Mesendoderm (in vitro differentiated cells): ENCODE measurements around the gene CUX1.
A peak's percentile ranks its signal among the peaks of the same experiment; 100 is the strongest.
"Not testable (repeated sequence)": the region's sequence is repeated elsewhere in the genome, so short reads cannot be mapped to it uniquely, and the experiment has no call there.

Experiments
- DNase-seq: peaks from one replicate; pipeline ENCODE4 v3.0.0; 2013
- H2AK5ac ChIP-seq: 2 replicates; pipeline ENCODE4 v1.6.1; 2013; ENCODE audit warnings: low read length, inconsistent platforms
- H2BK120ac ChIP-seq: 2 replicates; pipeline ENCODE4 v1.6.1; 2013; ENCODE audit warnings: low read depth, mild to moderate bottlenecking, low read length, moderate library complexity, mixed read lengths
- H2BK15ac ChIP-seq: replicated peaks from 2 replicates; pipeline ENCODE4 v1.6.1; 2013; ENCODE audit warnings: low read depth, mild to moderate bottlenecking, moderate library complexity
- H2BK5ac ChIP-seq: 2 replicates; pipeline ENCODE4 v1.6.1; 2013; ENCODE audit warnings: low read length, inconsistent platforms
- H3K18ac ChIP-seq: 2 replicates; pipeline ENCODE4 v1.6.1; 2013; ENCODE audit warnings: mild to moderate bottlenecking, low read length, mixed read lengths
- H3K23ac ChIP-seq: one replicate; pipeline ENCODE4 v1.6.1; 2013; ENCODE audit warnings: low read length
- H3K27ac ChIP-seq: 2 replicates; pipeline ENCODE4 v1.5.1; 2013; ENCODE audit warnings: low read depth, mild to moderate bottlenecking, inconsistent platforms, low read length, moderate library complexity
- H3K27me3 ChIP-seq: 2 replicates; pipeline ENCODE4 v1.6.1; 2013; ENCODE audit warnings: low read length, control low read depth, mild to moderate bottlenecking, inconsistent platforms; ENCODE audit not compliant: insufficient read depth, poor library complexity
- H3K36me3 ChIP-seq: 2 replicates; pipeline ENCODE4 v1.6.1; 2013; ENCODE audit warnings: low read length, inconsistent platforms; ENCODE audit not compliant: control insufficient read depth, insufficient read depth
- H3K4ac ChIP-seq: one replicate; pipeline ENCODE4 v1.6.1; 2013; ENCODE audit warnings: low read depth, mild to moderate bottlenecking, low read length, moderate library complexity
- H3K4me1 ChIP-seq: 2 replicates; pipeline ENCODE4 v1.6.1; 2013; ENCODE audit warnings: low read depth, low read length, inconsistent platforms; ENCODE audit not compliant: control insufficient read depth
- H3K4me2 ChIP-seq: 2 replicates; pipeline ENCODE4 v1.6.1; 2013; ENCODE audit warnings: low read length
- H3K4me3 ChIP-seq: 2 replicates; pipeline ENCODE4 v1.5.1; 2013; ENCODE audit warnings: mild to moderate bottlenecking, low read length
- H3K56ac ChIP-seq: one replicate; pipeline ENCODE4 v1.6.1; 2013; ENCODE audit warnings: low read length
- H3K79me1 ChIP-seq: 2 replicates; pipeline ENCODE4 v1.6.1; 2013; ENCODE audit warnings: low read length, inconsistent platforms
- H3K79me2 ChIP-seq: 2 replicates; pipeline ENCODE4 v1.6.1; 2013; ENCODE audit warnings: mild to moderate bottlenecking, low read length; ENCODE audit not compliant: control insufficient read depth, insufficient read depth
- H3K9ac ChIP-seq: 2 replicates; pipeline ENCODE4 v1.6.1; 2013; ENCODE audit warnings: low read length, inconsistent platforms
- H4K5ac ChIP-seq: one replicate; pipeline ENCODE4 v1.6.1; 2013; ENCODE audit warnings: low read length
- H4K8ac ChIP-seq: one replicate; pipeline ENCODE4 v1.6.1; 2013; ENCODE audit warnings: low read depth, mild to moderate bottlenecking, control low read depth, low read length, moderate library complexity
- WGBS: extraction: QIAGEN DNeasy Blood & Tissue Kit; methylation state at CpG from one replicate; pipeline ENCODE4 v1.1.7; 2013; ENCODE audit warnings: low lambda C conversion rate, missing lambda C conversion rate; ENCODE audit not compliant: insufficient coverage; ENCODE audit errors: extremely low coverage; 5-methylcytosine and 5-hydroxymethylcytosine counted together

CUX1 gene

DNA sequence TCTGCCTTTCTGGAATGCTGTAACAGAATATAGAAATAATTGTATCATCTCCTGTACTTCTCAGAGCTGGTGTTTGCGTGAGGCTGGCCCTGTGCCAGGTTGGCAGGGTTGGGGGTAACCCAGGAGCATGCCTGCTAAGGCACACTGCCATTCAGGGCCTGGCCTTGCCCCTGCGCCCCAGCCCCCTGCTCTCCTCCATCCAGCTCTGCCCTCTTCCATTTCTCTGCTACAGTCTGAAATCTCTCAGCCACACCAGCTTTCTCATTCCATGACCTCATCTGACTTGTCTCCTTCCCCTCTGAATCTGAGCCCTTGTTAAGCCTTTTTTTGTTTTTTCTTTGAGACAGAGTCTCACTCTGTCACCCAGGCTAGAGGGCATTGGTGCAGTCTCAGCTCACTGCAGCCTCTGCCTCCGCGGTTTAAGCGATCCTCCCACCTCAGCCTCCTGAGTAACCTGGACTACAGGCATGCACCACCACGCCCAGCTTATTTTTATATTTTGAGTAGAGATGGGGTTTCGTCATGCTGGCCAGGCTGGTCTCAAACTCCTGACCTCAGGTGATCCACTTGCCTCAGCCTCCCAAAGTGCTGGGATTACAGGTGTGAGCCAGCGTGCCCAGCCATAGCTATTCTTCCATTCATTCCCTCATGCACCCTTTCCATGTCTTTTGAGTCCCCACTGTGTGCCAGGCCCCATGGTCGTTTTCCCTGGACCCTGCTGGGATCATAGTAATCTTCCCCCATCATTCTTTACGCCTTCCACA, 206.8 kb downstream of the CUX1 start:
- Histone ChIP-seq H3K36me3 (no peaks in the 10 kb centered on the region), H3K79me2 (peaks cover 8% of the 10 kb centered on the region), H4K5ac (no peak overlapping the region), H3K79me1 (peaks cover 15% of the 10 kb centered on the region), H3K4me2 (no peak overlapping the region), H3K4me3 (no peak overlapping the region), H2BK120ac (no peak overlapping the region), H3K9ac (no peak overlapping the region), H2BK5ac (no peak overlapping the region), H3K4me1 (no peaks in the 10 kb centered on the region), H3K18ac (no peak overlapping the region), H4K8ac (no peak overlapping the region), H2BK15ac (no peak overlapping the region), H3K23ac (no peak overlapping the region), H2AK5ac (no peak overlapping the region), H3K56ac (peak overlapping the region; percentile 37), H3K27ac (no peak overlapping the region), H3K27me3 (no peaks in the 10 kb centered on the region), H3K4ac (no peak overlapping the region)
- no CpG with 5 or more reads among the region's 10 CpGs for WGBS
- DNase-seq: peak; percentile 31

GRCh38 chr7:102024769-102025391, 207.5 kb downstream of the CUX1 start:
- no peak overlapping the region for H3K4ac ChIP-seq
- H3K79me1 ChIP-seq: peaks cover 17% of the 10 kb centered on the region
- H3K27ac ChIP-seq: no peak overlapping the region
- H3K4me1 ChIP-seq: no peaks in the 10 kb centered on the region
- H2BK15ac ChIP-seq: no peak overlapping the region
- H3K18ac ChIP-seq: no peak overlapping the region
- H3K27me3 ChIP-seq: no peaks in the 10 kb centered on the region
- no CpG with 5 or more reads among the region's 15 CpGs for WGBS
- no peak overlapping the region for H3K4me3 ChIP-seq
- no peak overlapping the region for H3K23ac ChIP-seq
- H2BK5ac ChIP-seq: no peak overlapping the region
- H4K5ac ChIP-seq: no peak overlapping the region
- H3K9ac ChIP-seq: no peak overlapping the region
- no peak overlapping the region for H2AK5ac ChIP-seq
- H2BK120ac ChIP-seq: no peak overlapping the region
- H3K79me2 ChIP-seq: peaks cover 8% of the 10 kb centered on the region
- peak; percentile 77 for DNase-seq
- H3K4me2 ChIP-seq: no peak overlapping the region
- H3K56ac ChIP-seq: peak overlapping the region; percentile 37
- no peak overlapping the region for H4K8ac ChIP-seq
- no peaks in the 10 kb centered on the region for H3K36me3 ChIP-seq

GRCh38 chr7:102025777-102026176, 208.4 kb downstream of the CUX1 start:
- H2BK120ac ChIP-seq, H2AK5ac ChIP-seq, H3K79me2 ChIP-seq, H3K4me2 ChIP-seq, H3K4me1 ChIP-seq, H3K27me3 ChIP-seq, H3K4ac ChIP-seq, H2BK5ac ChIP-seq, H3K4me3 ChIP-seq, H3K36me3 ChIP-seq, H3K9ac ChIP-seq, H3K18ac ChIP-seq, H3K27ac ChIP-seq, H3K23ac ChIP-seq, DNase-seq, H3K56ac ChIP-seq, H2BK15ac ChIP-seq, H4K8ac ChIP-seq, H4K5ac ChIP-seq: not testable (repeated sequence)
- WGBS: no CpG with 5 or more reads among the region's 4 CpGs
- peaks cover 17% of the 10 kb centered on the region for H3K79me1 ChIP-seq

GRCh38 chr7:102028206-102028826, 210.9 kb downstream of the CUX1 start:
- H3K4me1 ChIP-seq: no peaks in the 10 kb centered on the region
- no peak overlapping the region for H3K4me3 ChIP-seq

GRCh38 chr7:102029616-102030015, 212.2 kb downstream of the CUX1 start:
- Histone ChIP-seq H3K4me3 (no peak overlapping the region), H3K4me2 (no peak overlapping the region), H3K18ac (no peak overlapping the region), H4K8ac (no peak overlapping the region), H2BK15ac (no peak overlapping the region), H3K9ac (no peak overlapping the region), H4K5ac (no peak overlapping the region), H3K36me3 (no peaks in the 10 kb centered on the region), H2BK120ac (no peak overlapping the region), H3K23ac (no peak overlapping the region), H3K4ac (no peak overlapping the region), H3K4me1 (no peaks in the 10 kb centered on the region), H3K27ac (no peak overlapping the region), H2BK5ac (no peak overlapping the region), H3K79me2 (peaks cover 1% of the 10 kb centered on the region), H3K79me1 (peaks cover 6% of the 10 kb centered on the region), H3K56ac (no peak overlapping the region), H3K27me3 (no peaks in the 10 kb centered on the region), H2AK5ac (no peak overlapping the region)
- no CpG with 5 or more reads among the region's 6 CpGs for WGBS
- DNase-seq: no peak

More at GRCh38 chr7:102028206-102028826, 210.9 kb downstream of the CUX1 start:
- Histone ChIP-seq H3K9ac (no peak overlapping the region), H3K36me3 (no peaks in the 10 kb centered on the region), H3K23ac (no peak overlapping the region), H2BK120ac (no peak overlapping the region), H4K8ac (no peak overlapping the region), H4K5ac (no peak overlapping the region), H2AK5ac (no peak overlapping the region), H2BK15ac (no peak overlapping the region), H3K79me2 (peaks cover 3% of the 10 kb centered on the region), H2BK5ac (no peak overlapping the region), H3K4ac (no peak overlapping the region), H3K56ac (no peak overlapping the region), H3K27ac (no peak overlapping the region), H3K18ac (no peak overlapping the region), H3K79me1 (peaks cover 10% of the 10 kb centered on the region), H3K4me2 (no peak overlapping the region), H3K27me3 (no peaks in the 10 kb centered on the region)
- no CpG with 5 or more reads among the region's 18 CpGs for WGBS
- DNase-seq: no peak
